HG02678 (cell line): ENCODE data around the gene RIF1.
A peak's percentile ranks its signal among the peaks of the same experiment; 100 is the strongest.
"Not testable (repeated sequence)": the region's sequence is repeated elsewhere in the genome, so short reads cannot be mapped to it uniquely, and the experiment has no call there.

ENCODE experiments used
- ATAC-seq: cut with Tn5 transposase; IDR thresholded peaks from one replicate; pipeline ENCODE4 v1.9.1; 2021; ENCODE audit warnings: mild to moderate bottlenecking, moderate library complexity; ENCODE audit not compliant: unreplicated experiment

The RIF1 gene

DNA sequence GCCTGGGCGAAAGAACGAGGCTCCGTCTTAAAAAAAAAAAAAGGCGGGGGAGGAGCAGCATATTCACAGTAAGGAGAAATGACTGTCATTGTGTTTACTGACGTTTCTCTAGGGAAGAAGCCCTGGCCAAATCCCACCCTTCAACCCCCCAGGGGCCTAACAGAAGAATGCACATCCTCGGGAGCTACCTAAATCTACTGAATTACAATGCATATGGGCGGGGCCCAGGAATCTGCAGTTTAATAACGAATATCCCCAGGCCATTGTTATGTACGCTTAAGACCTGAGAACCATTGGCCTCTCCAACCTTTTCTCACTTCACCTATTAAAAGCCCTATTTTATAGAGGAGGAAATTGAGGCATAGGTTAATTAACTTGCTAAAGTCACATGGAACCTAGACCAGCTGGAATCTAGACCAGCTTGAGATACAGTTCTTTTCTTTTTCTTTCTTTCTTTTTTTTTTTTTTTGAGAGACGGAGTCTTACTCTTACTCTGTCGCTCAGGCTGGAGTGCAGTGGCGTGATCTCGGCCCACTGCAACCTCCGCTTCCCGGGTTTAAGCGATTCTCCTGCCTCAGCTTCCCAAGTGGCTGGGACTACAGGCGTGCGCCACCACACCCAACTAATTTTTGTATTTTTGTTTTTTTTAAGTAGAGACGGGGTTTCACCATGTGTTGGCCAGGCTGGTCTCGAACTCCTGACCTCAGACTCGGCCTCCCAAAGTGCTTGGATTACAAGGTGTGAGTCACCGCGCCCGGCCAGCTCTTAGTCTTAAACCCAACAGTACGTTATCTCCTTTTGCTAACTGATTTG, 708 bp upstream of the RIF1 start:
- ATAC-seq = no peak

DNA sequence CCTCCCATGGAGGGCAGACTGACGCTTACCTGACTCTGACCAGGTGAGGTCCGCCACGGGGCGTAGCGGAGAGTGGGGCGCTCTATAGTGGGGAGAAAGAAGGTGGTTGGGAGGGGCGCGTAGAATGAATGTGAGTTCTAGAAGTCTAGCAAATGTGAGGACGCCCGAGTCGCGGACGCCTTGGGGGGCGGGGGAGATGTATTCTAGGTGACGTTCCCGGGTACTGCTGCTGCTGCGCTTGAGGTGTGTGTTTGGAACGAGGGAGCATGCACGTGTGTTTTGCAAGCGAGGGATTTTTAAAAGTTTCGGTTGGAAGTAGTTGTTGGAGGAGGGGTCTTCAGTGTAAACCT, 758 bp downstream of the RIF1 start:
- peak; percentile 35 for ATAC-seq

DNA sequence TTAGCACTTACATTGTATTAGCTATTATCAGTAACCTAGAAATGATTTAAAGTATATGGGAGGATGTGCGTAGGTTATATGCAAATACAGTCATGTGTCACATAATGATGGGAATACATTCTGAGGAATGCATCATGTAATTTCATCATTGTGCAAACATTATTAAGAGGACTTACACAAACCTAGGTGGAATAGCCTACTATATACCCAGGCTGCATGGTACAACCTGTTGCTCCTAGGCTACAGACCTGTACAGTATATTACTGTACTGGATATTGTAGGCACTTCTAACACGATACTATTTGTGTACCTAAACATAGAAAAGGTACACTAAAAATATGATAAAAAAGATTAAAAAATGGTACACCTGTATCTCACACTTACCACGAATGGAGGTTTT, 7.9 kb downstream of the RIF1 start:
- ATAC-seq = no peak

DNA sequence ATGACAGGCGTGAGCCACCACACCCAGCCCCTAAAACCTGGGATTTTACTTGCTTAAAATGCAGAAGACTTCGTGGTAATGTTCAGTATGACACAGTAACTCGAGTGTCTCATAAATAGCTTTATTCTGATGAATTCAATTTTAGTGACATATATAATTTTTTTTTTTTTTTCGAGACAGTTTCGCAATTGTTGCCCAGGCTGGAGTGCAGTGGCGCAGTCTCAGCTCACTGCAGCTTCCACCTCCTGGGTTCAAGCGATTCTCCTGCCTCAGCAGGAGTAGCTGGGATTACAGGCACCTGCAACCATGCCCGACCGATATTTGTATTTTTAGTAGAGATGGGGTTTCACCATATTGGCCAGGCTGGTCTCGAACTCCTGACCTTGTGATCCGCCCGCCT, 12.0 kb downstream of the RIF1 start:
- not testable (repeated sequence) for ATAC-seq

DNA sequence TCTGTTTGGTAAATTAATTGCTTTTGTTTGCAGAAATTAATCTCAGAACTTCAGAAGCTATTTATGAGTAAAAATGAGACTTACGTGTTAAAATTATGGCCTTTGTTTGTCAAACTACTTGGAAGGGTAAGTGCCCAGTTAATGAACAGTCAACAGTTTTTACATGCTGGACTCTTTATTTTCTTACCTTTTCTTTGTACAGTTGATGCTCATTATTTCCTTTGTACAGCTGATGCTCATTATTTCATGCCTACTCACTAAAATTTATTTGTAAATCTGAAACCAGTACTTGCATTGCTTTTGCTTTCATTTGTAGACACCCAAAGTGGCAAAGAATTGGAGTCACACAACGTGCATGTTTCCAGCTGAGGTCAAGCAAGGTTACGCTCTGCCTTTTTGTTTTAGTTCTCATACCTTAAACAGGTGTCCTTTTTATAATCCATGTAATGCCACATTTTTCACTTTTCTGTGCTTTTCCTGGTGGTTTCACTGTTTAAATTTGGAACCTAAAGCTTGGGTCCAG, 13.3 kb downstream of the RIF1 start:
- peak; percentile 81 for ATAC-seq

DNA sequence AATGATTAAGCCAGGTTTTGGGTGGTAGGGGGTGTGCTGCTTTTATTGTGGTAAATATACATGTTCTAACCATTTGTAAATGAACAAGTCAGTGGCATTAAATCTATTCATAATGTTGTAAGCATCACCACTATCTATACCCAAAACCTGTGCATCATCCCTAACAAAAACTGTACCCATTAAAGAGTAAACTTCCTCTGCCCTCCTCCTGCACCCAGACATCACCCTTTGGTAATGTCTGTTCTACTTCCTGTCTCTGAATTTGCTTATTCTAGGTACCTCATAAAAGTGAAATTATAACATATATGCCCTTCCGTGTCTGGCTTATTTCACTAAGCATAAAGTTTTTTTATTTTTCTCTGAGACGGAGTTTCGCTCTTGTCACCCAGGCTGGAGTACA, 14.1 kb downstream of the RIF1 start:
- no peak for ATAC-seq

DNA sequence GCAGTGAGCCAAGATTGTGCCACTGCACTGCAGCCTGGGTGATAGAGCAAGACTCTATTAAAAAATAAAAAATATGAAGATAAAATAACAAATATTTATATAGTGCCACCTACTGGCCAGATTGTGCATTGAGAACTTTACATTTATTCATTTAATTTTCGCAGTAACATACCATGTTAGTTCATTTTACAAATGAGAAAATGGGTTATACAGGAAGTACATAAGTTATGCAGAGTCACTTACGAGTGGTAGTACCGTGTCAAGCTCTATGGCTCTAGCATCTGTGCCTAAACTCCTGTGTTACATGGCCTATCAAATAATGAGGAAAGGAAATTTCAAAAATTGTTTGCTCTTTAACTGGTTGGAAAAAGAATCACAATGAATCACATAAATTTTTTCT, 27.9 kb downstream of the RIF1 start:
- ATAC-seq = no peak

DNA sequence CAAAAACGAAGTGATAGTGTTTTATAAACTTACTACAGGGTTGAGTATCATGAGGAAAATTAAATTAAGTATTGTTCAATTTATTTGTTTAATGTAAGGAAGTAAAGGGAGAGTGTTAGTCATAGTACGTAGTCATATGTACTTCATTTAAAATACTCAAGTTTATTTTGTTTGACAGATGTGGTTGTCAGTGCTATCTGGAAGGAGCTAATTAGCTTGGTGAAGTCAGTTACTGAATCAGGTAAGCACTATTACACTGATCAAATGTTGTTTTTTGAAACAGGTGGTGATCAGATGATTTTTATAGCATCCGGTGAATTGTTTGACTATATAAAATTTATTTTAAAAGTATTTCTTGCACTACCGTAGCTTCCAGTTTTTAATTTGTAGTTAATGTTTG, 28.8 kb downstream of the RIF1 start:
- ATAC-seq = no peak

DNA sequence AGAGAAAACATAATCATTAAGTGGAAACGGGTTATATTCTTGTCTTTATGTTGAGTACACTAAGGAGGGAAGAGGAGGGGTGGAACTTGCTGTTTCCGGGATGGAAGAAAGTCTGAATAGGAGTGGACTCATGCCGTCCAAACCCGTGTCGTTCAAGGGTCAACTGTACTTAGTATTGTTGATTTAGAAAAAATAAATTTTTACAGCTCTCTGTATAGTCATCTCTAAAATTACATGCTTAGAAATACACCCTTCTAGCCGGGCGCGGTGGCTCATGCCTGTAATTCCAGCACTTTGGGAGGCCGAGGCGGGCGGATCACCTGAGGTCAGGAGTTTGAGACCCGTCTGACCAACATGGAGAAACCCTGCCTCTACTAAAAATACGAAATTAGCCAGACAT, 29.4 kb downstream of the RIF1 start:
- ATAC-seq = no peak

DNA sequence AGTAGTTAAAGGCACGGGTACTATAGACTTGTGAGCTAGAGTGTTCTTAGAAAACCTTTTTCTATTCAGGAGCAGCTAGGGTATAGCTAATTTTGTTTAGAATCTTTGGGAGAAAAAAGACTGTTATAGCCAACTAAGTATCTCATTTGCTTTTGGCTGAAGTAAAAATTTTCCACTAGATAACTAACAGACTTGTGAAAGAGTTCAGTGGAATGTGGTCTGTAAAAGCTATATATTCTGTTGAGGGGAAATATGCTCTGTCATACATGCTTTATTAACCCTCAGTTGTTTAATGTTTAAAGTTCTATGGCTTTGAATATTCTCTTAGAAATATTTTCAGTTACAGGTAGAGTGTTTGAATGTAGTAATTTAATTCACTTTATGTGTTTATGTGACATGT, 49.7 kb downstream of the RIF1 start:
- ATAC-seq = no peak

DNA sequence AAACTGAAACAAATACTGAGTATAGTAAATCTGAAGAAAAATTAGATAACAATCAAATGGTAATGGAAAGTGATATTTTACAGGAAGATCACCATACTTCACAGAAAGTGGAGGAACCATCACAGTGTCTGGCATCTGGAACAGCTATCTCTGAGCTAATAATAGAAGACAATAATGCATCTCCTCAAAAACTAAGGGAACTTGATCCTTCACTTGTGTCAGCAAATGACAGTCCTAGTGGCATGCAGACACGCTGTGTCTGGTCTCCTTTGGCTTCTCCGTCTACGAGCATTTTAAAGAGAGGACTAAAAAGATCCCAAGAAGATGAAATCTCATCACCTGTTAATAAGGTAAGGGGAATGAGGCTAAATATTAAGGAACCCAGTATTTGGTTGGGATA, 56.1 kb downstream of the RIF1 start:
- no peak for ATAC-seq

DNA sequence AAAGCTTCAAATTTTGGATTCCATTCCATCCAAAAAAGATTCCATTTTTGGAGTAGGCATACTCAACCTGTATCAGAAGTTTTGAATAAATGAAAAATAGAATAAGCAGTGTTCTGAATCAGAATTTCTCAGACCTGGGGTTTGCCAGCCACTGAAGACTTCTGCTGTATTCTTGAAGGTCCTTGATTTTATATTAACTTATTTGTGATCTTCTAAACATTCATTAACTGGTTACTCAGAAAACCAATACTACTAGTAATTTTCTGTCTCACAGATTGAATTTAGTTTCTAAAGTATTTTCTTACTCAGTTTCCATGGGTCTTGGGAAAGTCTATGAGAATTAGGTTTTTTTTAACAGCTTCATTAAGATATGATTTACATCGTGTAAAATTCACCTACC, 60.9 kb downstream of the RIF1 start:
- no peak for ATAC-seq

DNA sequence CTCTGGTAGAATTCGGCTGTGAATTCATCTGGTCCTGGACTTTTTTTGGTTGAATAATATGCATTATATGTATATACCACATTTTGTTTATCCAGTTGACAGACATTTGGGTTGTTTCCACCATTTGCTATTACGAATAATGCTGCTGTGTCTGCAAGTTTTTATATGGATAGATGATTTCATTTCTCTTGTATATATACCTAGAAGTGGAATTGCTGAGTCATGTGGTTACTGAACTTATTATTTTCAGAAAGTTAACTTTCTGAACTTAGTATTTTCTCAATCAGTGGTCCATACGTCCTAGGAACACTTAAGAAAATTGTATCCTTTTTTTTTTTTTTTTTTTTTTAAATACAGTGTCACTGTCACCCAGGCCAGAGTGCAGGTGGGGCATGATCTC, 63.3 kb downstream of the RIF1 start:
- ATAC-seq = no peak

DNA sequence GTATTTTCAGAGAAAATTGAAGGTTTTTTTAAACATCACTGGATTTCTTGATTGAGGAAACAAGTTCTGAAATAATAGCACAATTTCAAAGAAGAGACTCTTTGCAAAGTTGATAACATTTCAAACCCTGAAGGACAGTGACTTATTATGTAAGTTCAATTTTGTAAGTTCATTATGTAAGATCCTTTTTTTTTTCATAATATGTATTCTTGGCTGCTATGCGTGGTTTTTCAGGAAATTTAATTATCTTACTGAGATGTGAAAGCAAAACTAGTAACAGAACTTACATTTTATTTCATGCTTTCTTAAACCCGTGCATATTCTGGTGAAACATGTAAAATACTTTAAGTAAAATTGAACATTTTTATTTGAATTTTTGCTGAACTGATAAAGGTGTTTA, 65.4 kb downstream of the RIF1 start:
- no peak for ATAC-seq

DNA sequence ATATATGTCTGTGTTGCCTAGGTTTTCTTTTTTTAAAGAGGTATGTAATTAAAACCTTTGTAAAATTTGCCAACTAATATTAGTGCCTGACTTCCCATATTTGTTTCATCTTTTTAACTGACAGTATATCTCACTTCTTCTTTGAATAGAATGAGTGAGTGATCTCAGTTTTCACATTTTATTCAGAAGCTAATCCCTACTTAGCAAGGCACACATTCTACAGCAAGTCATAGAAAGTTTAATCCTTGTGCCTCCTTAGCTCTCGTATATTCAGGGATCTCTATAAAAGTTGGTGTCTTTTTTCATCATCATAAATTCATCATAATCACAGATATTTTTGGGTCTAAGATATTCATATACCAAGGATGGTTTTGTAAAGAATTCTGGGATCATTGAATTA, 66.6 kb downstream of the RIF1 start:
- ATAC-seq = no peak

DNA sequence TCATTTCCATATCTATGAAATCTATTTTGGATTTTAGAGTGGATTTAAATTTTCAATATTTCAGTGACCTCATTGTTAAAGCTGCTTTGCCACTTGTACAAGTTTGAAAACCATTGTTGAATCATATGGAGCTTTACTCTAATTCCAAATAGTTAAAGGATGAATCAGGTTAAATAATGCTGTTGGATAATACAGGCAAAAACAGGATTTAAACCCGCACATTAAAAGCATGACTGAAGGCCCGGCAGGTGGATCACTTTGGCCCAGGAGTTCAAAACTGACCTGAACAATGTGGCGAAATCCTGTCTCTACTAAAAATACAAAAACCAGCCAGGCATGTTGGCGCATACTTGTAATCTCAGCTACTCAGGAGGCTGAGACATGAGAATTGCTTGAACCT, 68.3 kb downstream of the RIF1 start:
- ATAC-seq = no peak

DNA sequence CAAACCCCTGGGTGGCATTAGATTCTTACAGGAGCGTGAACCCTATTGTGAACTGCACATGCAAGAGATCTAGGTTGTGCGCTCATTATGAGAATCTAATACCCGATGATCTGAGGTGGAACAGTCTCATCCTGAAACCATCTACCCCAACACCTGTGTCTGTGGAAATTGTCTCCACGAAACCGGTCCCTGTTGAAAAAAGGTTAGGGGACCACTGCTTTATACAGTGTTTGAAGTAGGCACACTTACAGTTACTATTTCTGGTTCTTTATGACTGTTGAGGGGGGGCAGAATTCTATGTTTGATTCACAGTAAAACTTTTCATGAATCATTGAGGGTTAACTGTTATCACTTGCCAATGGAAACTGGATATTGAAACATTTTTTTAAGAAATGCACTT, 72.0 kb downstream of the RIF1 start:
- ATAC-seq = no peak

DNA sequence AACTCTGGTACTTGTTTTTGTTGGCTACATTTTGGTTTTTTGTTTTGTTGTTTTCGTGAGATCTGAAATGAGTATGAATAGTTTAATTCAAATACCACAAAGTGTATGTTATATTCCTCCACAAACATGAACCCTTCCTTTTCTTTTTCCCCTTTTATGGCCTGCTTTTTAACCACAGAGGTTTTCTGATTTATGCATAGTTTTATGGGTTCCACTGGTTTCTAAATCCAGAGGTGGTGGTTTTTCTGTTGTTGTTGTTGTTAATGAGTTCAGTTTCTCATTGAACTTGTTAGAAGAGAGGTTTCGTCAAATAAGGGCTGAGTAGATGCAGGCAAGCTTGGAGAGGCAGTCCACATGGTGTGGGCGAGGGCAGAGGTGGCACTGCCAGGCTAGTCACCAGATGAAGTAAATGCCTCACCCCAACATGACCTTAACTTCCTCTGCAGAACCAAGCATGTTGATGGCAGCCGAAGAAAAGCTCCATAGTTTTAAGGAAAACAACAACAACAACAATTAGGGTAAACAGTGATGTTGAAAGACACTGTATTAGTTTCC, 72.5 kb downstream of the RIF1 start:
- no peak for ATAC-seq

DNA sequence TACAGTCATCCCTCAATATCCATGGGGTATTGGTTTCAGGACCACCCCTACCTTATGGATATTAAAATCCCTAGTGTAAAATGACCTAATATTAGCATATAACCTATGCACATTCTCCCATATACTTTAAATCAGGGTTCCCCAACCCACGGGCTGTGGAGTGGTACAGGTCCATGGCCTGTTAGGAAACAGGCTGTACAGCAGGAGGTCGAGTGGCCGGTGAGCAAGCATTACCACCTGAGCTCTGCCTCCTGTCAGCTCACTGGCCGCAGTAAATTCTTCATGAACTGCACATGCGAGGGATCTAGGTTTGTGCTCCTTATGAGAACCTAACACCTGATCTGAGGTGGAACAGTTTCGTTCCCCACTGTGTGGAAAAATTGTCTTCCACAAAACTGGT, 73.8 kb downstream of the RIF1 start:
- no peak for ATAC-seq

DNA sequence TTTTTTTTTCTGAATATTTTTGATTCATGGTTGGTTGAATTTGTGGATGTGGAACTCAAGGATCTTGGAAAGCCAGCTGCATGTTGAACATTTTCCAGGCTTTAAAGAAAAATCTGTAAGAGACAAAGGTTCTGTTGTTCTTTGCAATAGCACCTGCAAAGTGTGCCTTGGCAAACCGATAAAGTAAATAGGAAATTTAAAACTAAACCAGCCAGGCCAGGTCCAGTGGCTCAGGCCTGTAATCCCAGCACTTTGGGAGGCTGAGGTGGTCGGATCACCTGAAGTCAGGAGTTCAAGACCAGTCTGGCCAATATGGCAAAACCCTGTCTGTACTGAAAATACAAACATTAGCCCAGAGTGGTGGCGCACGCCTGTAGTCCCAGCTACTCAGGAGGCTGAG, 74.4 kb downstream of the RIF1 start:
- no peak for ATAC-seq

DNA sequence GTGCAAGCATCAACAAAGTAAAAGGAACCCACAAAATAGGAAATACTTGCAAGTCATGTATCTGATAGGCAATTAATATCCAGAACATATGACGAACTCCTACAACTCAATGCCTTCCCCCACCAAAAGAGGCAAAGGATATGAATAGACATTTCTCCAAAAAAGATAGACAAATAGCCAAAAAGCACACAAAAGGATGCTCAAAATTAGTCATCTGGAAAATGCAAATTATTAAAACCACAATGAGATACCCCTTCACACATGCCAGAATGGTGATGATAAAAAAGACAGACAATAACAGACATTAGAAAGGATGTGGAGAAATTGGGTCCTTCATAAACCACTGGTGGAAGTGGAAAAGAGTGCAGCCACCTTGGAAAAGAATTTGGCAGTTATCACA, 76.4 kb downstream of the RIF1 start:
- ATAC-seq = no peak

DNA sequence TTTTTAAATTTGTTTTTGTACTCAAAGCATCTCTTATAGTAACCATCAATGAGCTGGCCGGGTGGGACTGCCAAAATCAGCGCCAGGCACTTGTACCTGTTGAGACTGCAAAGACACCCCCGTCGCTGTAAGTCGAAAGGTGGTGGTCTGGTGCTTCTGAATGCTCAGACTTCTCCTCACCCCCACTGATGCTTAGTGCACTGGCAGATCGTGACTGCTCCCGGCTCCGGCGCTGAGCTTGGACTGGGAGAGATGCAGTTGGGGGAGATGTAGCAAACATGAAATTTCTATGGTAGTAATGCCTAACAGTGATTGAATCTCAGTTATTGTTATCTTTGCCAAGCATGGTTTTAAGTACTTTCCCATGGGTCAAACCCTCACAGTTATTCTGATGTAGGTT, 80.6 kb downstream of the RIF1 start:
- ATAC-seq = no peak

DNA sequence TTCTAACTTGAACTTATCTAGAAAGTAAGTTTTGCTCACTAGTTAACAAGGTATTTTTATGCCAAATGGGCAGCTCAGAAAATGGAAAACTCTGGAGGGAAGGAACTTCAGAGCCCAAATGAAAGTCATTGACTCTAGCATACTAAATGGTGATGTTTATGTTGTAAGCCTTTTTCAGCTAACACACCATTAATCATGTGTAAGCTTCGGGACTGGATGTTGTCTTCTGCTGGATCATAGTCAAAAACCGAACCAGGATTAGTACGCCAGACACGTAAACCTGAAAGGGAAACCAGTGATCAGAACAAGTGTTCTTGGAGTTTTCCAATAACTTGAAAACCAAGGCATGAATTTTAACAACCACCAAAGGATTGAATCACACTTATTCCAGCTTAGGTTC, 81.8 kb downstream of the RIF1 start:
- no peak for ATAC-seq
